HepG2 (cell line): ENCODE measurements around the gene KRTAP5-9.

Experiments used
- CTCF ChIP-seq: sonication (generic); formaldehyde crosslinking; IDR thresholded peaks from 2 replicates; pipeline ENCODE4 v1.5.0; 2020; ENCODE audit warnings: mild to moderate bottlenecking, missing genetic modification reagents, moderate library complexity
- E2F1 ChIP-seq: sonication (generic); formaldehyde crosslinking; IDR thresholded peaks from 2 replicates; pipeline ENCODE4 v1.5.0; 2020; ENCODE audit warnings: missing genetic modification reagents
- EZH2 ChIP-seq: conservative IDR thresholded peaks from 2 replicates; pipeline ENCODE4 v1.6.1; 2012; ENCODE audit warnings: mild to moderate bottlenecking, low read depth, low read length, moderate library complexity
- MYC ChIP-seq: sonication (generic); formaldehyde crosslinking; IDR thresholded peaks from 2 replicates; pipeline ENCODE4 v1.9.0; 2021; ENCODE audit warnings: missing genetic modification reagents, borderline replicate concordance
- PBX3 ChIP-seq: sonication (generic); formaldehyde crosslinking; IDR thresholded peaks from 2 replicates; pipeline ENCODE4 v1.8.1; 2023; ENCODE audit warnings: missing genetic modification reagents, inconsistent platforms, borderline replicate concordance
- ZNF274 ChIP-seq: sonication (generic); formaldehyde crosslinking; IDR thresholded peaks from 2 replicates; pipeline ENCODE4 v1.5.1; 2020; ENCODE audit warnings: mild to moderate bottlenecking, missing genetic modification reagents
- ZNF597 ChIP-seq: sonication (generic); formaldehyde crosslinking; IDR thresholded peaks from 2 replicates; pipeline ENCODE4 v1.5.0; 2020; ENCODE audit warnings: missing genetic modification reagents

GRCh38 chr11:71542382-71542781 is 5.8 kb upstream of the KRTAP5-9 start:
- no peak for TF ChIP-seq ZNF274
- no peak for TF ChIP-seq EZH2
- no peak for TF ChIP-seq ZNF597 (CRISPR knock-in tag)
- TF ChIP-seq MYC (CRISPR knock-in tag), result no peak
- TF ChIP-seq PBX3 (CRISPR knock-in tag), result no peak
- TF ChIP-seq E2F1 (CRISPR knock-in tag), result no peak
- TF ChIP-seq CTCF (CRISPR knock-in tag), result no peak
